ENCODE measurements around the gene TRPM2.

The TRPM2 gene

GRCh38 chr21:44353191-44353970, at the start of gene TRPM2:
TRPM2 (plus strand) TSS chr21:44353621; CDS start chr21:44353701, 80 bp downstream.
- Histone ChIP-seq H3K4me1 (ENCODE audit: control insufficient read depth in 2 of 2, insufficient read depth in 2 of 2, low read length in 2 of 2) (peaks cover 3 to 6% of the 10 kb centered on the region in 2 donors), H3K27me3 (ENCODE audit: control insufficient read depth in 2 of 2, insufficient read depth in 2 of 2, low read length in 2 of 2) (peaks cover 14 to 22% of the 10 kb centered on the region in 2 donors), H3K9me3 (ENCODE audit: control insufficient read depth in 2 of 2, low read length in 2 of 2) (no peaks in the 10 kb centered on the region), H3K9ac (ENCODE audit: low read depth in 1 of 2, low read length in 2 of 2) (peak within 1 kb of the TSS in 1 of 2 donors; percentile 47), H3K36me3 (ENCODE audit: control insufficient read depth in 2 of 2, insufficient read depth in 2 of 2, low read length in 2 of 2) (no peaks in the 10 kb centered on the region), H3K27ac (ENCODE audit: low read depth in 2 of 2, low read length in 2 of 2) (peak within 1 kb of the TSS; percentile 34 to 39), H3K4me3 (ENCODE audit: low read length in 2 of 2) (peak within 1 kb of the TSS; percentile 38 to 51)

GRCh38 chr21:44304011-44304616, 49.3 kb upstream of the TRPM2 start:
- H3K27me3 ChIP-seq (ENCODE audit: control insufficient read depth in 2 of 2, insufficient read depth in 2 of 2, low read length in 2 of 2) = no peaks in the 10 kb centered on the region
- peak overlapping the region; percentile 11 to 26 for H3K4me3 ChIP-seq (ENCODE audit: low read length in 2 of 2)
- peak overlapping the region; percentile 96 for H3K27ac ChIP-seq (ENCODE audit: low read depth in 2 of 2, low read length in 2 of 2)
- H3K36me3 ChIP-seq (ENCODE audit: control insufficient read depth in 2 of 2, insufficient read depth in 2 of 2, low read length in 2 of 2) = peaks cover 9 to 24% of the 10 kb centered on the region in 2 donors
- H3K9me3 ChIP-seq (ENCODE audit: control insufficient read depth in 2 of 2, low read length in 2 of 2) = no peaks in the 10 kb centered on the region
- peak overlapping the region; percentile 26 to 57 for H3K9ac ChIP-seq (ENCODE audit: low read depth in 1 of 2, low read length in 2 of 2)
- H3K4me1 ChIP-seq (ENCODE audit: control insufficient read depth in 2 of 2, insufficient read depth in 2 of 2, low read length in 2 of 2) = peaks cover 45 to 47% of the 10 kb centered on the region in 2 donors

- Histone ChIP-seq H3K27ac (ENCODE audit: low read depth in 2 of 2, low read length in 2 of 2) (peak overlapping the region in 1 of 2 donors; percentile 96), H3K36me3 (ENCODE audit: control insufficient read depth in 2 of 2, insufficient read depth in 2 of 2, low read length in 2 of 2) (peaks cover 11 to 28% of the 10 kb centered on the region in 2 donors), H3K27me3 (ENCODE audit: control insufficient read depth in 2 of 2, insufficient read depth in 2 of 2, low read length in 2 of 2) (no peaks in the 10 kb centered on the region), H3K9ac (ENCODE audit: low read depth in 1 of 2, low read length in 2 of 2) (no peak overlapping the region), H3K9me3 (ENCODE audit: control insufficient read depth in 2 of 2, low read length in 2 of 2) (no peaks in the 10 kb centered on the region), H3K4me3 (ENCODE audit: low read length in 2 of 2) (no peak overlapping the region), H3K4me1 (ENCODE audit: control insufficient read depth in 2 of 2, insufficient read depth in 2 of 2, low read length in 2 of 2) (peaks cover 40 to 41% of the 10 kb centered on the region in 2 donors)
These were observed 48.5 kb upstream of the TRPM2 start for GRCh38 chr21:44304877-44305293.

GRCh38 chr21:44305691-44306090, 47.7 kb upstream of the TRPM2 start:
- Histone ChIP-seq H3K4me3 (ENCODE audit: low read length in 2 of 2) (no peak overlapping the region), H3K36me3 (ENCODE audit: control insufficient read depth in 2 of 2, insufficient read depth in 2 of 2, low read length in 2 of 2) (peaks cover 19 to 30% of the 10 kb centered on the region in 2 donors), H3K4me1 (ENCODE audit: control insufficient read depth in 2 of 2, insufficient read depth in 2 of 2, low read length in 2 of 2) (peaks cover 40% of the 10 kb centered on the region in 2 donors), H3K27me3 (ENCODE audit: control insufficient read depth in 2 of 2, insufficient read depth in 2 of 2, low read length in 2 of 2) (no peaks in the 10 kb centered on the region), H3K27ac (ENCODE audit: low read depth in 2 of 2, low read length in 2 of 2) (no peak overlapping the region), H3K9me3 (ENCODE audit: control insufficient read depth in 2 of 2, low read length in 2 of 2) (no peaks in the 10 kb centered on the region), H3K9ac (ENCODE audit: low read depth in 1 of 2, low read length in 2 of 2) (no peak overlapping the region)

GRCh38 chr21:44306936-44307704, 46.3 kb upstream of the TRPM2 start:
- H3K36me3 ChIP-seq (ENCODE audit: control insufficient read depth in 2 of 2, insufficient read depth in 2 of 2, low read length in 2 of 2) = peaks cover 34 to 44% of the 10 kb centered on the region in 2 donors
- no peak overlapping the region for H3K27ac ChIP-seq (ENCODE audit: low read depth in 2 of 2, low read length in 2 of 2)

GRCh38 chr21:44310628-44311507, 42.6 kb upstream of the TRPM2 start:
- H3K9me3 ChIP-seq (ENCODE audit: control insufficient read depth in 2 of 2, low read length in 2 of 2) = no peaks in the 10 kb centered on the region
- no peak overlapping the region for H3K4me3 ChIP-seq (ENCODE audit: low read length in 2 of 2)
- H3K9ac ChIP-seq (ENCODE audit: low read depth in 1 of 2, low read length in 2 of 2) = no peak overlapping the region
- H3K27me3 ChIP-seq (ENCODE audit: control insufficient read depth in 2 of 2, insufficient read depth in 2 of 2, low read length in 2 of 2) = no peaks in the 10 kb centered on the region
- H3K36me3 ChIP-seq (ENCODE audit: control insufficient read depth in 2 of 2, insufficient read depth in 2 of 2, low read length in 2 of 2) = peaks cover 50 to 59% of the 10 kb centered on the region in 2 donors
- no peak overlapping the region for H3K27ac ChIP-seq (ENCODE audit: low read depth in 2 of 2, low read length in 2 of 2)
- H3K4me1 ChIP-seq (ENCODE audit: control insufficient read depth in 2 of 2, insufficient read depth in 2 of 2, low read length in 2 of 2) = no peaks in the 10 kb centered on the region

More at GRCh38 chr21:44306936-44307704, 46.3 kb upstream of the TRPM2 start:
- Histone ChIP-seq H3K27me3 (ENCODE audit: control insufficient read depth in 2 of 2, insufficient read depth in 2 of 2, low read length in 2 of 2) (no peaks in the 10 kb centered on the region), H3K9me3 (ENCODE audit: control insufficient read depth in 2 of 2, low read length in 2 of 2) (no peaks in the 10 kb centered on the region), H3K4me3 (ENCODE audit: low read length in 2 of 2) (no peak overlapping the region), H3K9ac (ENCODE audit: low read depth in 1 of 2, low read length in 2 of 2) (no peak overlapping the region), H3K4me1 (ENCODE audit: control insufficient read depth in 2 of 2, insufficient read depth in 2 of 2, low read length in 2 of 2) (peaks cover 26% of the 10 kb centered on the region in 2 donors)

- Histone ChIP-seq H3K4me3 (ENCODE audit: low read length in 2 of 2) (no peak overlapping the region), H3K36me3 (ENCODE audit: control insufficient read depth in 2 of 2, insufficient read depth in 2 of 2, low read length in 2 of 2) (peaks cover 58 to 63% of the 10 kb centered on the region in 2 donors), H3K9me3 (ENCODE audit: control insufficient read depth in 2 of 2, low read length in 2 of 2) (no peaks in the 10 kb centered on the region), H3K27ac (ENCODE audit: low read depth in 2 of 2, low read length in 2 of 2) (no peak overlapping the region), H3K4me1 (ENCODE audit: control insufficient read depth in 2 of 2, insufficient read depth in 2 of 2, low read length in 2 of 2) (no peaks in the 10 kb centered on the region), H3K9ac (ENCODE audit: low read depth in 1 of 2, low read length in 2 of 2) (no peak overlapping the region), H3K27me3 (ENCODE audit: control insufficient read depth in 2 of 2, insufficient read depth in 2 of 2, low read length in 2 of 2) (no peaks in the 10 kb centered on the region)
These were observed 41.3 kb upstream of the TRPM2 start for GRCh38 chr21:44312089-44312488.

GRCh38 chr21:44312716-44313115, 40.7 kb upstream of the TRPM2 start:
- Histone ChIP-seq H3K27me3 (ENCODE audit: control insufficient read depth in 2 of 2, insufficient read depth in 2 of 2, low read length in 2 of 2) (no peaks in the 10 kb centered on the region), H3K27ac (ENCODE audit: low read depth in 2 of 2, low read length in 2 of 2) (no peak overlapping the region), H3K36me3 (ENCODE audit: control insufficient read depth in 2 of 2, insufficient read depth in 2 of 2, low read length in 2 of 2) (peaks cover 54 to 61% of the 10 kb centered on the region in 2 donors), H3K9ac (ENCODE audit: low read depth in 1 of 2, low read length in 2 of 2) (no peak overlapping the region), H3K4me3 (ENCODE audit: low read length in 2 of 2) (no peak overlapping the region), H3K4me1 (ENCODE audit: control insufficient read depth in 2 of 2, insufficient read depth in 2 of 2, low read length in 2 of 2) (no peaks in the 10 kb centered on the region), H3K9me3 (ENCODE audit: control insufficient read depth in 2 of 2, low read length in 2 of 2) (no peaks in the 10 kb centered on the region)

GRCh38 chr21:44313451-44313850, 40.0 kb upstream of the TRPM2 start:
- Histone ChIP-seq H3K9ac (ENCODE audit: low read depth in 1 of 2, low read length in 2 of 2) (no peak overlapping the region), H3K27ac (ENCODE audit: low read depth in 2 of 2, low read length in 2 of 2) (no peak overlapping the region), H3K4me3 (ENCODE audit: low read length in 2 of 2) (no peak overlapping the region), H3K36me3 (ENCODE audit: control insufficient read depth in 2 of 2, insufficient read depth in 2 of 2, low read length in 2 of 2) (peaks cover 60% of the 10 kb centered on the region in 2 donors), H3K4me1 (ENCODE audit: control insufficient read depth in 2 of 2, insufficient read depth in 2 of 2, low read length in 2 of 2) (no peaks in the 10 kb centered on the region), H3K27me3 (ENCODE audit: control insufficient read depth in 2 of 2, insufficient read depth in 2 of 2, low read length in 2 of 2) (no peaks in the 10 kb centered on the region), H3K9me3 (ENCODE audit: control insufficient read depth in 2 of 2, low read length in 2 of 2) (no peaks in the 10 kb centered on the region)

Measured in mucosa of rectum (tissue), 2 donors.